ENCODE data around the gene PAK6. TPM values are rescaled to one million over a fixed set of nuclear protein-coding genes. Genes with fewer than 3 reads are reported as not detected.

Gene PAK6
- total and polyA plus RNA-seq, 9 of the 15 experiments (the other 6 are each of a cell fraction or from before 2014, with no cell fraction given) = 0.03 to 0.74 (median 0.16) TPM; not detected in 2

- ChIA-PET POLR2A (no interaction called here), CTCF (ENCODE audit: low intra/inter-chr PET ratio) (no interaction called here)
- no peak overlapping the region for H3K4me3 ChIP-seq
- no peaks in the 10 kb centered on the region for H3K9me1 ChIP-seq (ENCODE audit: control insufficient read depth, insufficient read depth, low read length)
- H2AFZ ChIP-seq (ENCODE audit: low read depth, low read length) = no peak overlapping the region
- peaks cover 54% of the 10 kb centered on the region; the same call in 2 of the 3 replicates for H3K36me3 ChIP-seq (ENCODE audit: control insufficient read depth, insufficient read depth, low read length)
- H3K79me2 ChIP-seq (ENCODE audit: control insufficient read depth, insufficient read depth, low read length) = no peaks in the 10 kb centered on the region
- DNase-seq (ENCODE audit: extremely low read depth in 1 of 4, low spot score in 3 of 4) = no peak
- H3K27me3 ChIP-seq (ENCODE audit: control insufficient read depth in 2 of 2, insufficient read depth in 2 of 2, low read length in 2 of 2) = no peaks in the 10 kb centered on the region
- no peak overlapping the region for H3K4me2 ChIP-seq (ENCODE audit: insufficient read depth, low read length)
- intact Hi-C loops (cut with micrococcal nuclease) = no loop called here
- H3K4me1 ChIP-seq (replicated peaks in 1 of 2; ENCODE audit: control insufficient read depth in 2 of 2, insufficient read depth in 2 of 2, low read length in 2 of 2) = peaks cover 1 to 11% of the 10 kb centered on the region in 2 experiments; a peak in 4 of 5 replicates
- FAIRE-seq = no peak
- no peak overlapping the region for H3K27ac ChIP-seq (ENCODE audit: extremely low read depth, low read depth, low read length)
- WGBS (ENCODE audit: insufficient coverage, low coverage, missing lambda C conversion rate) = 88% methylated on average over 5 of the region's 5 CpGs
- BruUV-seq (replicated peaks) = no TSS peak
- H3K9ac ChIP-seq (ENCODE audit: insufficient read depth in 1 of 2, low read depth in 2 of 2, low read length in 2 of 2) = no peak overlapping the region
- no peaks in the 10 kb centered on the region for H4K20me1 ChIP-seq (replicated peaks; ENCODE audit: control insufficient read depth, insufficient read depth, low read length)
- no peak for ATAC-seq
- in situ Hi-C loops (cut with MboI) = no loop called here
- H3K9me3 ChIP-seq (replicated peaks; ENCODE audit: control insufficient read depth, insufficient read depth, low read depth, low read length) = no peaks in the 10 kb centered on the region
- TF ChIP-seq MXI1 (IDR thresholded peaks at IDR 0.05; ENCODE audit: low read depth, low read length) (no peak), ZNF121 (CRISPR knock-in tag; conservative IDR thresholded peaks at IDR 0.05) (no peak), THRA (IDR thresholded peaks at IDR 0.05) (no peak), HMG20B (CRISPR knock-in tag; IDR thresholded peaks at IDR 0.05) (no peak), RFX5 (IDR thresholded peaks at IDR 0.05; ENCODE audit: low read depth, low read length) (no peak), ZNF124 (CRISPR knock-in tag; IDR thresholded peaks at IDR 0.05) (no peak), CREBBP (IDR thresholded peaks at IDR 0.05; ENCODE audit: low read depth, low read length) (no peak), KLF13 (tag; IDR thresholded peaks at IDR 0.05; ENCODE audit: borderline replicate concordance, low read depth) (no peak), CREB3L1 (IDR thresholded peaks at IDR 0.05; ENCODE audit: borderline replicate concordance, low read depth) (no peak), RBM25 (IDR thresholded peaks at IDR 0.05; ENCODE audit: low read depth, low read length, severe bottlenecking) (no peak), FOXA3 (CRISPR knock-in tag; conservative IDR thresholded peaks at IDR 0.05 in 1 of 2, IDR thresholded peaks at IDR 0.05 in 1 of 2) (no peak), ZNF699 (CRISPR knock-in tag; IDR thresholded peaks at IDR 0.05; ENCODE audit: insufficient replicate concordance) (no peak), TCF15 (CRISPR knock-in tag; IDR thresholded peaks at IDR 0.05) (no peak), IFI16 (CRISPR knock-in tag; IDR thresholded peaks at IDR 0.05) (no peak), CEBPG (CRISPR knock-in tag; IDR thresholded peaks at IDR 0.05) (no peak), CEBPG (tag; conservative IDR thresholded peaks at IDR 0.05 in 1 of 2, IDR thresholded peaks at IDR 0.05 in 1 of 2) (no peak), TCF7 (IDR thresholded peaks at IDR 0.05; ENCODE audit: borderline replicate concordance) (no peak), PHF20 (IDR thresholded peaks at IDR 0.05; ENCODE audit: partially characterized antibody) (no peak), FOXP4 (CRISPR knock-in tag; IDR thresholded peaks at IDR 0.05; ENCODE audit: borderline replicate concordance) (no peak)
These were observed 9.5 kb upstream of the PAK6 start for GRCh38 chr15:40229316-40229715.

Data from K562 (cell line).